Thoracic aorta (tissue), 2 donors: Measurements from ENCODE around the gene BIRC7. TPM values are rescaled to one million over a fixed set of nuclear protein-coding genes. Genes with fewer than 3 reads are reported as not detected.

Experiments used
- ATAC-seq: fragments of 150-250 bp; one replicate; pipeline ENCODE4 v1.8.0; 2017; ENCODE audit warnings: low read depth; ENCODE audit not compliant: insufficient number of reproducible peaks, low FRiP score
- DNase-seq: peaks from one replicate; pipeline ENCODE4 v3.0.0-alpha.2; 2020; ENCODE audit warnings: low spot score
- H3K27ac ChIP-seq, 2 donors: fragments of 200-600 bp; sonication (generic); 1 replicate in 1 of 2; 2 replicates in 1 of 2; pipeline ENCODE4 v1.5.1; 2016; ENCODE audit warnings: mild to moderate bottlenecking in 2 of 2, moderate library complexity in 2 of 2
- H3K27me3 ChIP-seq: fragments of 200-600 bp; sonication (generic); replicated peaks from 2 replicates; pipeline ENCODE4 v1.6.0; 2016; ENCODE audit warnings: mild to moderate bottlenecking; ENCODE audit not compliant: insufficient read depth
- H3K36me3 ChIP-seq: fragments of 200-600 bp; sonication (generic); one replicate; pipeline ENCODE4 v1.5.1; 2016
- H3K4me1 ChIP-seq, 2 donors: fragments of 200-600 bp; sonication (generic); 1 replicate in 1 of 2; 2 replicates in 1 of 2; pipeline versions ENCODE4 v1.5.1 to v1.6.0; 2016; ENCODE audit warnings: low read depth in 2 of 2, mild to moderate bottlenecking in 1 of 2; ENCODE audit not compliant: control insufficient read depth in 1 of 2
- H3K4me3 ChIP-seq: fragments of 200-600 bp; sonication (generic); 2 replicates; pipeline ENCODE4 v1.5.1; 2016; ENCODE audit warnings: mild to moderate bottlenecking
- H3K9me3 ChIP-seq: fragments of 200-600 bp; sonication (generic); 2 replicates; pipeline ENCODE4 v1.5.1; 2016
- CTCF ChIP-seq: fragments of 200-600 bp; sonication (generic); IDR thresholded peaks from one replicate; pipeline ENCODE4 v1.5.1; 2019; ENCODE audit warnings: antibody characterized with exemption
- total RNA-seq, 2 donors: library from RNA; depleted of rRNA; stranded (reverse); fragments of >200 nt; gene quantifications; one replicate each; pipeline versions ENCODE4 v1.1.0 to v1.2.3, GENCODE V29; 2016

Gene BIRC7
- total RNA-seq, 2 donors from 2014 or later, result not detected

GRCh38 chr20:63288581-63289251 lies 53.0 kb downstream of the BIRC7 start:
- Histone ChIP-seq H3K36me3 (peaks cover 39% of the 10 kb centered on the region), H3K27me3 (no peaks in the 10 kb centered on the region), H3K27ac (no peak overlapping the region), H3K4me3 (no peak overlapping the region), H3K4me1 (no peaks in the 10 kb centered on the region), H3K9me3 (no peaks in the 10 kb centered on the region)
- no peak for ATAC-seq
- no peak for DNase-seq
- no peak for TF ChIP-seq CTCF

GRCh38 chr20:63289311-63290135 lies 53.8 kb downstream of the BIRC7 start:
- H3K27me3 ChIP-seq, result no peaks in the 10 kb centered on the region
- H3K36me3 ChIP-seq, result peaks cover 31% of the 10 kb centered on the region
- no peaks in the 10 kb centered on the region for H3K4me1 ChIP-seq
- no peak overlapping the region for H3K4me3 ChIP-seq
- no peak overlapping the region for H3K27ac ChIP-seq
- DNase-seq (no peak), ATAC-seq (no peak)
- no peak for TF ChIP-seq CTCF
- no peaks in the 10 kb centered on the region for H3K9me3 ChIP-seq

Other genes starting within 250 kb of the BIRC7 start
- not detected for gene BHLHE23, start 228.9 kb upstream of the BIRC7 start, total RNA-seq
- 10 to 100 TPM; 21.8 to 31.8 TPM for gene YTHDF1, start 19.8 kb upstream of the BIRC7 start, total RNA-seq
- gene NKAIN4, start 18.6 kb downstream of the BIRC7 start, total RNA-seq, result not detected
- gene ARFGAP1, start 36.9 kb downstream of the BIRC7 start, total RNA-seq, result 100 to 1,000 TPM; 110 to 119 TPM
- not detected for gene COL20A1, start 57.3 kb downstream of the BIRC7 start, total RNA-seq
- gene CHRNA4, start 125.4 kb downstream of the BIRC7 start, total RNA-seq, result not detected
- gene KCNQ2, start 236.8 kb downstream of the BIRC7 start, total RNA-seq, result not detected